ENCODE results near the gene WWOX. TPM values are rescaled to one million over a fixed set of nuclear protein-coding genes. Genes with fewer than 3 reads are reported as not detected.

WWOX gene
- total and polyA plus RNA-seq, 2 donors (not counting 1 experiment from before 2014, with no cell fraction given), result 10.5 to 42.3 TPM

DNA sequence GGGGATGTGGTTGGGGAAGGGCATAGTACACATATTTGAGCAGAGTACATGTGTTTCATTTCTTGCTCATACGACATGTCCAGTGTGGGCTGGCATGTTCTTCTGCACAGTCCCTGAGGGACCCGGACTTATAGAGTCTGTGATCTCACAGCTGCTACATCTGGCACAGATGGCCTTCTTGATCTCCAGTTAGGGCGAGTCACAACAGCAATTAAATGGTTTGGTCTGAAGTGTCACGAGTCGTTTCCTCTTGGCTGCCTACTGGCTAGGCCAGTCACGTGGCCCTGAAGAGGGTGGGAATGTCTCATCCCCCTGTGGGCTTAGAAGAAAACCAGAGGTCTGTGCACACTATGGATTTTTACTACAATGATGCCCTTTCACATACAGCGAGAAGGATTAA is 443.6 kb downstream of the WWOX start:
- POLR2A ChIA-PET, result no interaction called here

DNA sequence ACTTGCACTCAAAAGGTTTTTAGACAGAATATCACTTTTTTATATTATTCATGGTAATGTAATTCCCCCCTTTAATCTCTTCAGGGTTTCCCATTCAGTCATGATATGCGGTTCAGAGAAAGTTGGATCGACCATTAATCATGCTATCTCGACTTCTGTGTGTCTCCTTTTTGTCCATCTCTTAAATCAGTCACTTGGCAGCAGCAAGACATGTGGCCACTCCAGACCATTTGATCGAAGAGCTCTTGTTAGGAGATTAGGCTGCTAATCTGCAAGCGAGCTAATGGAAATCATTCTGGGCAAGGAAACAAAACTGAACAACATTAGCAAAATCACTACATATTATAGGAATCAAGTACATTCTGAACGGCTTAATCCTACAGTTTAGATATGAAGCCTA is 449.9 kb downstream of the WWOX start:
- no peaks in the 10 kb centered on the region for H3K27me3 ChIP-seq (replicated peaks in 1 of 4; ENCODE audit: control extremely low read depth in 1 of 4, control insufficient read depth in 3 of 4, insufficient read depth in 4 of 4, low read length in 3 of 4)
- no CpG with 5 or more reads among the region's 6 CpGs for WGBS (ENCODE audit: insufficient coverage)

More for the DNA sequence above, 443.6 kb downstream of the WWOX start:
- no peaks in the 10 kb centered on the region for H3K36me3 ChIP-seq (replicated peaks in 1 of 2; ENCODE audit: control extremely low read depth in 1 of 2, control insufficient read depth in 1 of 2, extremely low read depth in 1 of 2, insufficient read depth in 2 of 2, low read length in 1 of 2)
- Mint-ChIP-seq H3K27me3 (no peaks in the 10 kb centered on the region), H3K4me1 (no peaks in the 10 kb centered on the region), H3K4me3 (no peak overlapping the region), H3K9me3 (ENCODE audit: insufficient read depth) (peaks cover 2% of the 10 kb centered on the region), H3K27ac (no peak overlapping the region)
- H4K20me1 ChIP-seq (ENCODE audit: control insufficient read depth, insufficient read depth, low read length, poor library complexity, severe bottlenecking), result no peaks in the 10 kb centered on the region
- no peaks in the 10 kb centered on the region for H3K27me3 ChIP-seq (replicated peaks in 1 of 4; ENCODE audit: control extremely low read depth in 1 of 4, control insufficient read depth in 3 of 4, insufficient read depth in 4 of 4, low read length in 3 of 4)
- intact Hi-C loops (cut with micrococcal nuclease), result no loop called here
- H3K4me1 ChIP-seq (ENCODE audit: control insufficient read depth in 2 of 2, insufficient read depth in 2 of 2, low read length in 2 of 2), result no peaks in the 10 kb centered on the region
- CTCF ChIA-PET, result no interaction called here
- DNase-seq (no peak), ATAC-seq (ENCODE audit: low read depth) (no peak)
- TF ChIP-seq, protein P1, sequence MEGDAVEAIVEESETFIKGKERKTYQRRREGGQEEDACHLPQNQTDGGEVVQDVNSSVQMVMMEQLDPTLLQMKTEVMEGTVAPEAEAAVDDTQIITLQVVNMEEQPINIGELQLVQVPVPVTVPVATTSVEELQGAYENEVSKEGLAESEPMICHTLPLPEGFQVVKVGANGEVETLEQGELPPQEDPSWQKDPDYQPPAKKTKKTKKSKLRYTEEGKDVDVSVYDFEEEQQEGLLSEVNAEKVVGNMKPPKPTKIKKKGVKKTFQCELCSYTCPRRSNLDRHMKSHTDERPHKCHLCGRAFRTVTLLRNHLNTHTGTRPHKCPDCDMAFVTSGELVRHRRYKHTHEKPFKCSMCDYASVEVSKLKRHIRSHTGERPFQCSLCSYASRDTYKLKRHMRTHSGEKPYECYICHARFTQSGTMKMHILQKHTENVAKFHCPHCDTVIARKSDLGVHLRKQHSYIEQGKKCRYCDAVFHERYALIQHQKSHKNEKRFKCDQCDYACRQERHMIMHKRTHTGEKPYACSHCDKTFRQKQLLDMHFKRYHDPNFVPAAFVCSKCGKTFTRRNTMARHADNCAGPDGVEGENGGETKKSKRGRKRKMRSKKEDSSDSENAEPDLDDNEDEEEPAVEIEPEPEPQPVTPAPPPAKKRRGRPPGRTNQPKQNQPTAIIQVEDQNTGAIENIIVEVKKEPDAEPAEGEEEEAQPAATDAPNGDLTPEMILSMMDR (IDR thresholded peaks at IDR 0.05), result no peak
- TF ChIP-seq EZH2 (IDR thresholded peaks at IDR 0.05; ENCODE audit: borderline replicate concordance, insufficient read depth, low read depth, low read length, poor library complexity, severe bottlenecking), result no peak
- WGBS (ENCODE audit: insufficient coverage), result 84% methylated on average over 2 of the region's 7 CpGs
- H3K27ac ChIP-seq (ENCODE audit: low read length in 2 of 2), result no peak overlapping the region
- no peaks in the 10 kb centered on the region for H3K9me3 ChIP-seq (ENCODE audit: control extremely low read depth in 1 of 3, control insufficient read depth in 2 of 3, insufficient read depth in 1 of 3, low read length in 2 of 3)
- no peak overlapping the region for H3K4me2 ChIP-seq (replicated peaks; ENCODE audit: low read depth, low read length, poor library complexity, severe bottlenecking)
- no peak overlapping the region for H3K4me3 ChIP-seq (ENCODE audit: control extremely low read depth in 1 of 5, extremely low read depth in 1 of 5, insufficient read depth in 1 of 5, low read depth in 2 of 5, low read length in 4 of 5)
- H3K79me2 ChIP-seq (ENCODE audit: control insufficient read depth, insufficient read depth, low read length), result no peaks in the 10 kb centered on the region
- no peak overlapping the region for H3K9ac ChIP-seq (ENCODE audit: low read length)
- H2AFZ ChIP-seq (ENCODE audit: insufficient read depth, low read depth, low read length, poor library complexity, severe bottlenecking), result no peak overlapping the region

More for the DNA sequence above, 449.9 kb downstream of the WWOX start:
- Histone ChIP-seq H3K4me1 (ENCODE audit: control insufficient read depth in 2 of 2, insufficient read depth in 2 of 2, low read length in 2 of 2) (no peaks in the 10 kb centered on the region), H3K4me3 (ENCODE audit: control extremely low read depth in 1 of 5, extremely low read depth in 1 of 5, insufficient read depth in 1 of 5, low read depth in 2 of 5, low read length in 4 of 5) (no peak overlapping the region), H4K20me1 (ENCODE audit: control insufficient read depth, insufficient read depth, low read length, poor library complexity, severe bottlenecking) (no peaks in the 10 kb centered on the region), H3K4me2 (replicated peaks; ENCODE audit: low read depth, low read length, poor library complexity, severe bottlenecking) (no peak overlapping the region), H2AFZ (ENCODE audit: insufficient read depth, low read depth, low read length, poor library complexity, severe bottlenecking) (no peak overlapping the region), H3K36me3 (replicated peaks in 1 of 2; ENCODE audit: control extremely low read depth in 1 of 2, control insufficient read depth in 1 of 2, extremely low read depth in 1 of 2, insufficient read depth in 2 of 2, low read length in 1 of 2) (no peaks in the 10 kb centered on the region), H3K27ac (ENCODE audit: low read length in 2 of 2) (no peak overlapping the region), H3K9ac (ENCODE audit: low read length) (no peak overlapping the region), H3K9me3 (ENCODE audit: control extremely low read depth in 1 of 3, control insufficient read depth in 2 of 3, insufficient read depth in 1 of 3, low read length in 2 of 3) (no peaks in the 10 kb centered on the region), H3K79me2 (ENCODE audit: control insufficient read depth, insufficient read depth, low read length) (no peaks in the 10 kb centered on the region)
- no peaks in the 10 kb centered on the region for H3K27me3 Mint-ChIP-seq
- TF ChIP-seq EZH2 (IDR thresholded peaks at IDR 0.05; ENCODE audit: borderline replicate concordance, insufficient read depth, low read depth, low read length, poor library complexity, severe bottlenecking), result no peak
- POLR2A ChIA-PET, result no interaction called here
- H3K4me1 Mint-ChIP-seq, result no peaks in the 10 kb centered on the region
- H3K27ac Mint-ChIP-seq, result no peak overlapping the region
- H3K4me3 Mint-ChIP-seq, result no peak overlapping the region
- ATAC-seq (ENCODE audit: low read depth) (no peak), DNase-seq (no peak)
- H3K9me3 Mint-ChIP-seq (ENCODE audit: insufficient read depth), result peaks cover 2% of the 10 kb centered on the region
- CTCF ChIA-PET, result no interaction called here
- intact Hi-C loops (cut with micrococcal nuclease), result no loop called here
